Stimulated activated CD4-positive, alpha-beta T cell treated with anti-CD3 and anti-CD28 coated beads, Interleukin-1b, Interleukin-23, amount 100 ng/mL, for 1 hour (primary cell): Measurements from ENCODE around the gene SVOPL.
"Not testable (repeated sequence)": the region's sequence is repeated elsewhere in the genome, so short reads cannot be mapped to it uniquely, and the experiment has no call there.

ENCODE experiments used
- DNase-seq, 2 donors: peaks; one replicate each; pipeline ENCODE4 v3.0.0-alpha.2; 2020; ENCODE audit warnings: low read depth in 2 of 2

The SVOPL gene

GRCh38 chr7:138701537-138701923, 368 bp upstream of the SVOPL start:
- DNase-seq, result no peak

GRCh38 chr7:138699661-138700060, 1.5 kb downstream of the SVOPL start:
- DNase-seq, result no peak

- no peak for DNase-seq
These were observed 2.9 kb downstream of the SVOPL start for GRCh38 chr7:138698281-138698680.

- no peak for DNase-seq
These were observed 3.5 kb downstream of the SVOPL start for GRCh38 chr7:138697535-138698182.

- not testable (repeated sequence) for DNase-seq
These were observed 5.4 kb downstream of the SVOPL start for GRCh38 chr7:138695776-138696175.

- DNase-seq, result no peak
These were observed 6.1 kb downstream of the SVOPL start for GRCh38 chr7:138695106-138695505.

- DNase-seq, result no peak
These were observed 10.0 kb downstream of the SVOPL start for GRCh38 chr7:138691178-138691577.

- DNase-seq, result no peak
These were observed 10.7 kb downstream of the SVOPL start for GRCh38 chr7:138690495-138690894.

- DNase-seq, result not testable (repeated sequence)
These were observed 13.1 kb downstream of the SVOPL start for GRCh38 chr7:138688037-138688436.

- DNase-seq, result no peak
These were observed 16.8 kb downstream of the SVOPL start for GRCh38 chr7:138684340-138684739.

GRCh38 chr7:138679793-138680192, 21.4 kb downstream of the SVOPL start:
- no peak for DNase-seq

GRCh38 chr7:138670594-138670993, 30.6 kb downstream of the SVOPL start:
- DNase-seq, result no peak

GRCh38 chr7:138669364-138669763, 31.8 kb downstream of the SVOPL start:
- no peak for DNase-seq

- DNase-seq, result no peak
These were observed 32.2 kb downstream of the SVOPL start for GRCh38 chr7:138668946-138669345.

GRCh38 chr7:138668229-138668596, 32.9 kb downstream of the SVOPL start:
- DNase-seq, result no peak

GRCh38 chr7:138667535-138668228, 33.5 kb downstream of the SVOPL start:
- DNase-seq, result no peak

- no peak for DNase-seq
These were observed 34.8 kb downstream of the SVOPL start for GRCh38 chr7:138666385-138666784.

GRCh38 chr7:138665669-138666140, 35.5 kb downstream of the SVOPL start:
- no peak for DNase-seq

- no peak for DNase-seq
These were observed 35.9 kb downstream of the SVOPL start for GRCh38 chr7:138665249-138665648.

GRCh38 chr7:138663725-138664710, 37.1 kb downstream of the SVOPL start:
- no peak for DNase-seq

GRCh38 chr7:138662991-138663320, 38.2 kb downstream of the SVOPL start:
- no peak for DNase-seq
